Measurements from ENCODE around the gene RCOR1. TPM values are rescaled to one million over a fixed set of nuclear protein-coding genes. Genes with fewer than 3 reads are reported as not detected.

RCOR1 gene
- total RNA-seq, 5 donors from 2014 or later (not counting 1 experiment from before 2014, with no cell fraction given), result 17.7 to 25.0 (median 18.7) TPM

- Mint-ChIP-seq H3K4me3 (no peak overlapping the region), H3K27me3 (no peaks in the 10 kb centered on the region), H3K9me3 (no peaks in the 10 kb centered on the region), H3K4me1 (peaks cover 12 to 15% (median 13%) of the 10 kb centered on the region in 3 donors), H3K27ac (no peak overlapping the region), H3K36me3 (no peaks in the 10 kb centered on the region)
- POLR2A ChIA-PET, result no interaction called here
- Histone ChIP-seq H3K27ac (ENCODE audit: low read length) (no peak overlapping the region), H3K36me3 (ENCODE audit: control insufficient read depth in 2 of 2, extremely low read depth in 1 of 2, insufficient read depth in 1 of 2, low read length in 1 of 2) (no peaks in the 10 kb centered on the region), H3K9me3 (no peaks in the 10 kb centered on the region), H3K4me3 (ENCODE audit: control insufficient read depth in 1 of 2, extremely low read depth in 1 of 2, low read length in 1 of 2) (no peak overlapping the region), H3K27me3 (replicated peaks in 1 of 2; ENCODE audit: control insufficient read depth in 2 of 2, extremely low read depth in 1 of 2, insufficient read depth in 2 of 2, low read length in 1 of 2) (peaks cover 0 to 5% of the 10 kb centered on the region in 2 experiments), H3K4me1 (ENCODE audit: control insufficient read depth in 1 of 2, extremely low read depth in 1 of 2, insufficient read depth in 2 of 2, low read length in 2 of 2) (peaks cover 7 to 14% of the 10 kb centered on the region in 2 experiments)
- DNase-seq, result no peak
- ATAC-seq (replicated peaks in 1 of 4), result no peak
- CTCF ChIA-PET, result interaction anchor here in 1 of 2 donors (0.5 to 0.6 kb wide), 2 partner anchors 38 to 808 kb away, joined by 3 to 10 read pairs; no protein-coding TSS in a partner anchor
- 89% methylated on average over 17 of the region's 32 CpGs for WGBS (ENCODE audit: insufficient coverage)
These were observed 178.0 kb downstream of the RCOR1 start for GRCh38 chr14:102770147-102771123.

- no peak overlapping the region for H3K27ac Mint-ChIP-seq
- no peaks in the 10 kb centered on the region for H3K9me3 Mint-ChIP-seq
- CTCF ChIA-PET, result no interaction called here
- H3K4me1 ChIP-seq (ENCODE audit: control insufficient read depth in 1 of 2, extremely low read depth in 1 of 2, insufficient read depth in 2 of 2, low read length in 2 of 2), result peaks cover 8 to 22% of the 10 kb centered on the region in 2 experiments
- POLR2A ChIA-PET, result no interaction called here
- H3K4me1 Mint-ChIP-seq, result peaks cover 12 to 22% (median 20%) of the 10 kb centered on the region in 3 donors
- no peaks in the 10 kb centered on the region for H3K36me3 ChIP-seq (ENCODE audit: control insufficient read depth in 2 of 2, extremely low read depth in 1 of 2, insufficient read depth in 1 of 2, low read length in 1 of 2)
- H3K27me3 ChIP-seq (replicated peaks in 1 of 2; ENCODE audit: control insufficient read depth in 2 of 2, extremely low read depth in 1 of 2, insufficient read depth in 2 of 2, low read length in 1 of 2), result peaks cover 0 to 5% of the 10 kb centered on the region in 2 experiments
- no peak overlapping the region for H3K4me3 Mint-ChIP-seq
- WGBS (ENCODE audit: insufficient coverage), result 88% methylated on average over 7 of the region's 9 CpGs
- no peak overlapping the region for H3K27ac ChIP-seq (ENCODE audit: low read length)
- H3K4me3 ChIP-seq (ENCODE audit: control insufficient read depth in 1 of 2, extremely low read depth in 1 of 2, low read length in 1 of 2), result no peak overlapping the region
- ATAC-seq (replicated peaks in 1 of 4), result no peak
- no peak for DNase-seq
- no peaks in the 10 kb centered on the region for H3K27me3 Mint-ChIP-seq
- no peaks in the 10 kb centered on the region for H3K9me3 ChIP-seq
- no peaks in the 10 kb centered on the region for H3K36me3 Mint-ChIP-seq
These were observed 178.7 kb downstream of the RCOR1 start for GRCh38 chr14:102771144-102771543.

- no peak overlapping the region for H3K4me3 ChIP-seq (ENCODE audit: control insufficient read depth in 1 of 2, extremely low read depth in 1 of 2, low read length in 1 of 2)
- ATAC-seq (replicated peaks in 1 of 4) (no peak), DNase-seq (peak in 1 of 35 experiments; percentile 19)
- H3K27me3 ChIP-seq (replicated peaks in 1 of 2; ENCODE audit: control insufficient read depth in 2 of 2, extremely low read depth in 1 of 2, insufficient read depth in 2 of 2, low read length in 1 of 2), result peaks cover 0 to 5% of the 10 kb centered on the region in 2 experiments
- H3K27ac Mint-ChIP-seq, result peak overlapping the region; percentile 26 to 47
- no peaks in the 10 kb centered on the region for H3K36me3 Mint-ChIP-seq
- WGBS (ENCODE audit: insufficient coverage), result 81% methylated on average over 8 of the region's 22 CpGs
- H3K4me3 Mint-ChIP-seq, result no peak overlapping the region
- no peak overlapping the region for H3K27ac ChIP-seq (ENCODE audit: low read length)
- no peaks in the 10 kb centered on the region for H3K36me3 ChIP-seq (ENCODE audit: control insufficient read depth in 2 of 2, extremely low read depth in 1 of 2, insufficient read depth in 1 of 2, low read length in 1 of 2)
- ChIA-PET CTCF (interaction anchor here (0.6 to 0.7 kb wide), 2 partner anchors 114 to 334 kb away, joined by 3 read pairs; no protein-coding TSS in a partner anchor), POLR2A (interaction anchor here in 1 of 2 donors (0.8 kb wide), 1 partner anchor 79 kb away, joined by 5 read pairs; no protein-coding TSS in a partner anchor)
- H3K27me3 Mint-ChIP-seq, result no peaks in the 10 kb centered on the region
- peaks cover 13 to 29% of the 10 kb centered on the region in 2 experiments for H3K4me1 ChIP-seq (ENCODE audit: control insufficient read depth in 1 of 2, extremely low read depth in 1 of 2, insufficient read depth in 2 of 2, low read length in 2 of 2)
- H3K9me3 ChIP-seq, result no peaks in the 10 kb centered on the region
- H3K9me3 Mint-ChIP-seq, result no peaks in the 10 kb centered on the region
- H3K4me1 Mint-ChIP-seq, result peaks cover 12 to 27% (median 26%) of the 10 kb centered on the region in 3 donors
These were observed 180.5 kb downstream of the RCOR1 start for GRCh38 chr14:102772781-102773570.

- H3K9me3 Mint-ChIP-seq, result no peaks in the 10 kb centered on the region
- Histone ChIP-seq H3K9me3 (no peaks in the 10 kb centered on the region), H3K27me3 (replicated peaks in 1 of 2; ENCODE audit: control insufficient read depth in 2 of 2, extremely low read depth in 1 of 2, insufficient read depth in 2 of 2, low read length in 1 of 2) (peaks cover 0 to 5% of the 10 kb centered on the region in 2 experiments), H3K36me3 (ENCODE audit: control insufficient read depth in 2 of 2, extremely low read depth in 1 of 2, insufficient read depth in 1 of 2, low read length in 1 of 2) (no peaks in the 10 kb centered on the region), H3K27ac (ENCODE audit: low read length) (peak overlapping the region; percentile 94), H3K4me3 (ENCODE audit: control insufficient read depth in 1 of 2, extremely low read depth in 1 of 2, low read length in 1 of 2) (no peak overlapping the region), H3K4me1 (ENCODE audit: control insufficient read depth in 1 of 2, extremely low read depth in 1 of 2, insufficient read depth in 2 of 2, low read length in 2 of 2) (peaks cover 22 to 35% of the 10 kb centered on the region in 2 experiments)
- CTCF ChIA-PET, result interaction anchor here in 1 of 2 donors (0.5 to 1.0 kb wide), 3 partner anchors 80 to 127 kb away, joined by 3 to 4 read pairs (median 3); no protein-coding TSS in a partner anchor
- WGBS (ENCODE audit: insufficient coverage), result 17% methylated on average over 3 of the region's 10 CpGs
- DNase-seq (peak; percentile 23 to 86 (median 59)), ATAC-seq (replicated peaks in 1 of 4) (peak; percentile 24 to 56 (median 24))
- no peaks in the 10 kb centered on the region for H3K36me3 Mint-ChIP-seq
- POLR2A ChIA-PET, result no interaction called here
- H3K4me1 Mint-ChIP-seq, result peaks cover 27 to 41% (median 38%) of the 10 kb centered on the region in 3 donors
- peak overlapping the region; percentile 89 to 93 for H3K27ac Mint-ChIP-seq
- peak overlapping the region; percentile 42 to 60 (median 48) for H3K4me3 Mint-ChIP-seq
- no peaks in the 10 kb centered on the region for H3K27me3 Mint-ChIP-seq
These were observed 182.1 kb downstream of the RCOR1 start for GRCh38 chr14:102774391-102775153.

- DNase-seq, result peak in 3 of 35 experiments; percentile 6 to 27 (median 9)
- 95% methylated on average over 19 of the region's 22 CpGs for WGBS (ENCODE audit: insufficient coverage)
- Mint-ChIP-seq H3K36me3 (peaks cover 8% of the 10 kb centered on the region), H3K4me1 (peaks cover 42 to 55% (median 51%) of the 10 kb centered on the region in 3 donors), H3K27ac (peak overlapping the region; percentile 93 to 94), H3K9me3 (no peaks in the 10 kb centered on the region), H3K4me3 (peak overlapping the region; percentile 80 to 84 (median 81)), H3K27me3 (no peaks in the 10 kb centered on the region)
- no peak for ATAC-seq (replicated peaks in 1 of 4)
- ChIA-PET CTCF (no interaction called here), POLR2A (no interaction called here)
- Histone ChIP-seq H3K9me3 (no peaks in the 10 kb centered on the region), H3K36me3 (ENCODE audit: control insufficient read depth in 2 of 2, extremely low read depth in 1 of 2, insufficient read depth in 1 of 2, low read length in 1 of 2) (no peaks in the 10 kb centered on the region), H3K4me1 (ENCODE audit: control insufficient read depth in 1 of 2, extremely low read depth in 1 of 2, insufficient read depth in 2 of 2, low read length in 2 of 2) (peaks cover 26 to 49% of the 10 kb centered on the region in 2 experiments), H3K27ac (ENCODE audit: low read length) (peak overlapping the region; percentile 94), H3K4me3 (ENCODE audit: control insufficient read depth in 1 of 2, extremely low read depth in 1 of 2, low read length in 1 of 2) (peak overlapping the region in 1 of 2 donors; percentile 41), H3K27me3 (replicated peaks in 1 of 2; ENCODE audit: control insufficient read depth in 2 of 2, extremely low read depth in 1 of 2, insufficient read depth in 2 of 2, low read length in 1 of 2) (no peaks in the 10 kb centered on the region)
These were observed 183.7 kb downstream of the RCOR1 start for GRCh38 chr14:102775855-102776760.

All from T-cell (primary cell).